Liver (tissue), 3 donors: ENCODE measurements around the gene RBMS3.

Experiments
- CTCF ChIP-seq: fragments of 150-350 bp; IDR thresholded peaks from 2 replicates; pipeline ENCODE4 v1.5.1; 2017; ENCODE audit warnings: improper control_type of control experiment, low read depth, low read length; ENCODE audit not compliant: missing input control
- JUND ChIP-seq, 2 donors: IDR thresholded peaks; 2 replicates each; pipeline ENCODE4 v1.6.1; 2016; ENCODE audit warnings: antibody characterized with exemption in 2 of 2
- REST ChIP-seq: IDR thresholded peaks from 2 replicates; pipeline ENCODE4 v1.6.1; 2016; ENCODE audit warnings: antibody characterized with exemption, mild to moderate bottlenecking
- donor health status: healthy.
- donor health status: healthy.

GRCh38 chr3:29576675-29577074 is 295.8 kb downstream of the RBMS3 start:
- TF ChIP-seq CTCF (no peak), JUND (IDR thresholded peaks at IDR 0.05) (no peak), REST (no peak)
